ENCODE results near the gene DNAH14.
"Not testable (repeated sequence)": the region's sequence is repeated elsewhere in the genome, so short reads cannot be mapped to it uniquely, and the experiment has no call there.

The DNAH14 gene

GRCh38 chr1:225277445-225277844, 348.0 kb downstream of the DNAH14 start:
- no peak for DNase-seq

GRCh38 chr1:225280563-225280962, 351.1 kb downstream of the DNAH14 start:
- DNase-seq: no peak

GRCh38 chr1:225290244-225290643, 360.8 kb downstream of the DNAH14 start:
- no peak for DNase-seq

- no peak for DNase-seq
Measured at GRCh38 chr1:225299624-225300023, 370.1 kb downstream of the DNAH14 start.

- DNase-seq: no peak
Measured at GRCh38 chr1:225300381-225300780, 370.9 kb downstream of the DNAH14 start.

GRCh38 chr1:225304996-225305395, 375.5 kb downstream of the DNAH14 start:
- DNase-seq: no peak

GRCh38 chr1:225310544-225310943, 381.1 kb downstream of the DNAH14 start:
- not testable (repeated sequence) for DNase-seq

GRCh38 chr1:225318706-225319575, 389.5 kb downstream of the DNAH14 start:
- DNase-seq: peak; percentile 27

GRCh38 chr1:225319871-225320270, 390.4 kb downstream of the DNAH14 start:
- DNase-seq: no peak

- no peak for DNase-seq
Measured at GRCh38 chr1:225321784-225322183, 392.3 kb downstream of the DNAH14 start.

GRCh38 chr1:225329041-225329440, 399.6 kb downstream of the DNAH14 start:
- no peak for DNase-seq

- DNase-seq: not testable (repeated sequence)
Measured at GRCh38 chr1:225329996-225330395, 400.5 kb downstream of the DNAH14 start.

- no peak for DNase-seq
Measured at GRCh38 chr1:225332686-225333085, 403.2 kb downstream of the DNAH14 start.

- not testable (repeated sequence) for DNase-seq
Measured at GRCh38 chr1:225335098-225335778, 405.8 kb downstream of the DNAH14 start.

- DNase-seq: no peak
Measured at GRCh38 chr1:225338545-225338944, 409.1 kb downstream of the DNAH14 start.

GRCh38 chr1:225341642-225342041, 412.2 kb downstream of the DNAH14 start:
- no peak for DNase-seq

GRCh38 chr1:225342695-225343094, 413.2 kb downstream of the DNAH14 start:
- DNase-seq: no peak

GRCh38 chr1:225343618-225344017, 414.1 kb downstream of the DNAH14 start:
- DNase-seq: no peak

- DNase-seq: no peak
Measured at GRCh38 chr1:225347123-225347683, 417.7 kb downstream of the DNAH14 start.

- DNase-seq: no peak
Measured at GRCh38 chr1:225348400-225348799, 418.9 kb downstream of the DNAH14 start.

GRCh38 chr1:225349826-225350225, 420.4 kb downstream of the DNAH14 start:
- no peak for DNase-seq

- no peak for DNase-seq
Measured at GRCh38 chr1:225350872-225351271, 421.4 kb downstream of the DNAH14 start.

GRCh38 chr1:225354906-225355305, 425.4 kb downstream of the DNAH14 start:
- DNase-seq: no peak

- no peak for DNase-seq
Measured at GRCh38 chr1:225355863-225356262, 426.4 kb downstream of the DNAH14 start.

Measured in NCI-H2107 (cell line).